ENCODE results near the gene IRF3. TPM values are rescaled to one million over a fixed set of nuclear protein-coding genes. Genes with fewer than 3 reads are reported as not detected.
A peak's percentile ranks its signal among the peaks of the same experiment; 100 is the strongest.

The IRF3 gene
- total and polyA plus RNA-seq, 12 donors: 23.2 to 328 (median 64.4) TPM

DNA sequence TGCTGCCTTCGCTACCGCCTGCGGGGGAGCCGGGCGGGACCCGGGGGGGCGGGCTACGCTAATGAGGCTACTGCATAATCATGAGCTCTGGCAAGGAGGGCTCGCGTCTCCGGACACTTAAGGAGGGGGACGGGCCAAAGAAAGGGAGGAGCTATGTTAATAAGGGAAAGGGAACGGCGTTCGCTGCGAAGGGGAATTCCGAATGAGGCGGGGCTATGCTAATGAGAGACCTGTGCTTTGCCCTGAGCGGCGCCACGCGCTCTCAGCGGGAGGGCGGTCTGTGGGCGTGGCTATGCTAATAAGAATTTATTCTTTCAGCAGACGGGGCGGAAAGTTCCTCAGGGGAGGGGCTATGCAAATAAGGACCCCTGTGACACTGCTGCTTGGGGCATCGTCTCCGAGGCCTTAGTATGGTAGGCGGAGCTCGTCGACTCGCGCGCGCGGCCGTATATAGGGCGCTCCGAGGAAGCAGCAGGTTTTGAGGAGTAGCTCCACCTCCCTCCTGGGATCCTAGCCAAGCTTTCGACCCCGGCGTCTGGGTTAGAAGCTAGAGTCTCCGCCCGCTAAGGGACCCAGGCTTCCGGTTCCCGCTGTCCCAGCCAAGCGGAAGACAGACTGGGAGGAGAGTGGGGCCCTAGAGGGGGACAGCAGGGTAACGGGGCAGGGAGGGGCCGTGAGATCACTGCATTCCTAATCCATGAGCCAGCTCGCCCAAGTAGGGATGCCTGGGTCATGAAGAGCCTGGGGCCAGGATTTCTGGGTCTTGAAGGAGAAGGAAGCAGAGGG lies 25.4 kb downstream of the IRF3 start, which contains the start of gene RRAS:
Gene RRAS (minus strand): TSS at position 31 of the 786 bp plus-strand sequence. CDS start 45 bp downstream, outside the sequence.
- Histone ChIP-seq H3K27me3 (no peaks in the 10 kb centered on the region), H3K4me3 (peak within 1 kb of the TSS in 3 of 4 donors; percentile 49 to 67 (median 55)), H3K36me3 (replicated peaks in 1 of 2) (peaks cover 0 to 6% of the 10 kb centered on the region in 2 donors), H3K4me1 (replicated peaks in 1 of 2) (peaks cover 29 to 48% of the 10 kb centered on the region in 2 donors), H3K9me3 (replicated peaks in 1 of 3) (no peaks in the 10 kb centered on the region), H3K27ac (peak within 1 kb of the TSS; percentile 93 to 100 (median 97))
- 0 to 2% (median 0%) methylated on average over 29 to 51 of the region's 51 CpGs for WGBS, 4 donors
- TF ChIP-seq, protein P1, sequence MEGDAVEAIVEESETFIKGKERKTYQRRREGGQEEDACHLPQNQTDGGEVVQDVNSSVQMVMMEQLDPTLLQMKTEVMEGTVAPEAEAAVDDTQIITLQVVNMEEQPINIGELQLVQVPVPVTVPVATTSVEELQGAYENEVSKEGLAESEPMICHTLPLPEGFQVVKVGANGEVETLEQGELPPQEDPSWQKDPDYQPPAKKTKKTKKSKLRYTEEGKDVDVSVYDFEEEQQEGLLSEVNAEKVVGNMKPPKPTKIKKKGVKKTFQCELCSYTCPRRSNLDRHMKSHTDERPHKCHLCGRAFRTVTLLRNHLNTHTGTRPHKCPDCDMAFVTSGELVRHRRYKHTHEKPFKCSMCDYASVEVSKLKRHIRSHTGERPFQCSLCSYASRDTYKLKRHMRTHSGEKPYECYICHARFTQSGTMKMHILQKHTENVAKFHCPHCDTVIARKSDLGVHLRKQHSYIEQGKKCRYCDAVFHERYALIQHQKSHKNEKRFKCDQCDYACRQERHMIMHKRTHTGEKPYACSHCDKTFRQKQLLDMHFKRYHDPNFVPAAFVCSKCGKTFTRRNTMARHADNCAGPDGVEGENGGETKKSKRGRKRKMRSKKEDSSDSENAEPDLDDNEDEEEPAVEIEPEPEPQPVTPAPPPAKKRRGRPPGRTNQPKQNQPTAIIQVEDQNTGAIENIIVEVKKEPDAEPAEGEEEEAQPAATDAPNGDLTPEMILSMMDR (IDR thresholded peaks at IDR 0.05): no peak
- peak; percentile 78 to 96 for TF ChIP-seq POLR2A (IDR thresholded peaks at IDR 0.05)
- intact Hi-C loops (cut with DNase I): no loop called here
- peak; percentile 99 to 100 (median 100) for DNase-seq

DNA sequence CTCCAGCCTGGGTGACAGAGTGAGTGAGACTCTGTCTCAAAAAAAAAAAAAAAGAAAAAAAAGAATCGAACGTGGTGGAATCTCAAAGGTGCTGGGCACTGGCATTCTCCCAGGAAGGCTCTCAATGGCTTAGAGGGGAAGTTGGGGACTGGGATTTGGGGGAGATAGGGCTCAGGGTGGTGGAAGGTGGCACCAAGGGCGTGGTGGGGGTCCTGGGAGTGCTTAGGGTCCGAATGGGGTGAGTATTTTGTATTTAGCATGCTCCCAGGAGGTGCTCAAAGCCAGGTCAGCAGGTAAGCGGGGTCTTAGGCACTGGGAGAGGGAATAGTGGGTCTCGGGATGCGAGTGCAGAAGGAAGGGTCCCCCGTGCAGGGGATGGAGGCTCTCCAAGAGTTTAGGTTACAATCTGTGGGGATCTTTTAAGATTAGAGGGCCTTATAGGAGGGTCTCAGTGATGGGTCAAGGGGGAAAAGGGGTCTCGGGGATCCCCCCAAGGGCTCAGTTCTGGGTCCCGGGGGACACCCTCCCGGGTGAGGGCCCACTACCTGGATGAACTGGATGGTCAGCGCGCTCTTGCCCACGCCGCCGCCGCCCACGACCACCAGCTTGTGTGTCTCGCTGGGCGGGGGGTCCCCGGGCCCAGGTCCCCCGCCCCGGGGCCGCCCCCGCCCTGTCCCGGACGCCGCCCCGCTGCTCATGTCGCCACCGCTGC lies 26.1 kb downstream of the IRF3 start:
- 6 to 22% (median 15%) methylated on average over 9 to 31 of the region's 31 CpGs for WGBS, 4 donors
- Histone ChIP-seq H3K4me3 (peak overlapping the region in 3 of 4 donors; percentile 49 to 67 (median 55)), H3K27ac (peak overlapping the region in 4 of 5 donors; percentile 78 to 99 (median 88)), H3K36me3 (replicated peaks in 1 of 2) (no peaks in the 10 kb centered on the region), H3K9me3 (replicated peaks in 1 of 3) (no peaks in the 10 kb centered on the region), H3K4me1 (replicated peaks in 1 of 2) (peaks cover 29 to 46% of the 10 kb centered on the region in 2 donors), H3K27me3 (no peaks in the 10 kb centered on the region)
- DNase-seq: peak in 3 of 7 donors; percentile 54 to 69 (median 59)
- intact Hi-C loops (cut with DNase I): no loop called here
- TF ChIP-seq POLR2A (IDR thresholded peaks at IDR 0.05): no peak
- TF ChIP-seq, protein P1 (IDR thresholded peaks at IDR 0.05): no peak

DNA sequence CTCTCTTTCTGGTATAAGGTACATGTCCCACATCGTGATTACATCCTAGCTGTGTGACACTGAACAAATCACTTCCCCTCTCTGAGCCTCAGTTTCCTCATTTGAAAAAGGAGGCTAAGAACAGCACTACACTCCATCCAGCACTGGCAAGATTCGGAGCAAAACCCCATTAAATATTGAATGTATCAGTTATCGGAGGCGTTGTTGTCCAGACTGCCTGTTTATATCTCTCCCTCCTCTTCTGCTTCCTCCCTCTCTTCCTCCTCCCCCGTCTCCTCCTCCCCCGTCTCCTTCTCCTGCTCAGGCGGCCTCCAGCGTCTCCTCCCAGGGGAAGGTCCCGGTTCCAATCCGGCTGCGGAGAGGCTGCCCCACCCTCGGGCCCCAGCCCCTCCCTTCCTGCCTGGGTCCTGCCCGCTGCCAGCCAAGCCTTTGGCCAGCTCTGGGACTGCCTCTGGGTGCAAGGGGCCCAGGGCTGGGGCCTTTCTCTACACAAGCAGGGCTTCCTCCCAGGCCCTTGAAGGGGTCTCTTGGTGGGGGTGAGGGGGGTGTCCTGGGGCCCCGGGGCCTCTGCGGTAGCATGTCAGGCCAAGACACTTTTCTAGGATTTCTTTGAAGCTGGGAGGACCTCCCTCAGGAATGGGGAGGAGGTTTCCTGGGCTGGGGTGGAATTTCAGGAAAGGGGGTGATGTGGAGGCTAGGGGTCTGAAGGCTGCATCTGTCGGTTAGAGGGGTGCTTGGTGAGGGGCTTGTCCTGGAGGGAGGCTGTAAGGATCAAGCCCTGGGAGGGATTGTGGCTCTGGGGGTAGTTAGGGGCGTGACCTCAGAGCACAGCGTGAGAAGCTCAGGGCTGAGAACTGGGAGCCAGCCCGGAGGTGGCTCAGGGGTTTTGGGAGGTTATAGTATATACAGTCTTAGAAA lies 27.6 kb downstream of the IRF3 start:
- no peaks in the 10 kb centered on the region for H3K9me3 ChIP-seq (replicated peaks in 1 of 3)
- peaks cover 23 to 34% of the 10 kb centered on the region in 2 donors for H3K4me1 ChIP-seq (replicated peaks in 1 of 2)
- peak overlapping the region in 1 of 4 donors; percentile 67 for H3K4me3 ChIP-seq
- H3K27me3 ChIP-seq: no peaks in the 10 kb centered on the region
- DNase-seq: peak; percentile 78 to 86 (median 84)
- peak overlapping the region in 4 of 5 donors; percentile 65 to 99 (median 86) for H3K27ac ChIP-seq
- intact Hi-C loops (cut with DNase I): no loop called here
- no peaks in the 10 kb centered on the region for H3K36me3 ChIP-seq (replicated peaks in 1 of 2)
- 9 to 18% (median 13%) methylated on average over 16 to 19 of the region's 19 CpGs for WGBS, 4 donors
- TF ChIP-seq, protein P1 (IDR thresholded peaks at IDR 0.05): no peak
- TF ChIP-seq POLR2A (IDR thresholded peaks at IDR 0.05): no peak
